ENCODE data around the gene PAIP2. TPM values are rescaled to one million over a fixed set of nuclear protein-coding genes. Genes with fewer than 3 reads are reported as not detected.

PAIP2 gene
- total and polyA plus RNA-seq, 10 donors, result 73.2 to 119 (median 92.6) TPM

DNA sequence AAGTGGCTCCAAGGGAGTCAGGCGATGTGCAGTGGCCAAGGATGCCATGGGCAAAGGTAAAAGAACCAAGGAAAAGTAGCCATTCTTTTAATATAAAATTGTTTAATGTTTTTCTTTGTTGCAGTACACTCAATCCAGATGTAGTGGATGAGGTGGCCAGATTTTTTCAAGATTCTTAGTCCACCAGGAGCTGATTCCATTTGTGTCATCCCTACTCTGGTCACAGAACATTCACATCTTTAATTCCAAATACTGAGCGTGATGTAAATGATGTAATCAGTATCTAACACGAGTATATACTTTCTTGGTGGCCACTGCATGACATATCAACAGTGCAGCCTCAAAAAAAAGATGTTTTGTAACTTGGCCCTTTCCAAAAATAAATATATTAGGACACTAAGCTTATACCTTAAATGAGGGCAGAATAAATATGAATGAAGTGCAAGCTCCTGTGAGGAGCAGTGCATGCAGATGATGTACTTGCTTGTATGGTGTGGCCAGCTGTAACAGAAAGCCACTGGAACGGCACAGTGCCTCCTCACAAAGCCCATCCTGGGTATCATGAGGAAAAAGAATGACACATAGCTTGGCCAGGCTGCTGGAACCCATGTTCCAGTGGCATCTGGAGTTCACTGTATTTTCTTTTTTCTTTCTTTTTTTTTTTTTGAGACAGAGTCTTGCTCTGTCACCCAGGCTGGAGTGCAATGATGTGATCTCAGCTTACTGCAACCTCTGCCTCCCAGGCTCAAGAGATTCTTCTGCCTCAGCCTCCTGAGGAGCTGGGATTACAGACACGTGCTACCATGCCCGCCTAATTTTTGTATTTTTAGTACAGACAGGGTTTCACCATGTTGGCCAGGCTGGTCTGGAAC lies 68.7 kb downstream of the PAIP2 start:
- 81 to 92% (median 88%) methylated on average over 6 of the region's 6 CpGs for WGBS, 5 donors
- intact Hi-C loops (cut with DNase I; ENCODE audit: low total_unique reads), result no loop called here
- DNase-seq, result no peak
- Histone ChIP-seq H3K27me3 (replicated peaks in 1 of 7) (no peaks in the 10 kb centered on the region), H3K4me1 (peaks cover 0 to 30% (median 14%) of the 10 kb centered on the region in 6 donors), H3K9me3 (no peaks in the 10 kb centered on the region), H3K36me3 (no peaks in the 10 kb centered on the region), H3K4me3 (no peak overlapping the region), H3K27ac (no peak overlapping the region)
- no peak for TF ChIP-seq POLR2AphosphoS5 (IDR thresholded peaks at IDR 0.05)
- TF ChIP-seq, protein P1, sequence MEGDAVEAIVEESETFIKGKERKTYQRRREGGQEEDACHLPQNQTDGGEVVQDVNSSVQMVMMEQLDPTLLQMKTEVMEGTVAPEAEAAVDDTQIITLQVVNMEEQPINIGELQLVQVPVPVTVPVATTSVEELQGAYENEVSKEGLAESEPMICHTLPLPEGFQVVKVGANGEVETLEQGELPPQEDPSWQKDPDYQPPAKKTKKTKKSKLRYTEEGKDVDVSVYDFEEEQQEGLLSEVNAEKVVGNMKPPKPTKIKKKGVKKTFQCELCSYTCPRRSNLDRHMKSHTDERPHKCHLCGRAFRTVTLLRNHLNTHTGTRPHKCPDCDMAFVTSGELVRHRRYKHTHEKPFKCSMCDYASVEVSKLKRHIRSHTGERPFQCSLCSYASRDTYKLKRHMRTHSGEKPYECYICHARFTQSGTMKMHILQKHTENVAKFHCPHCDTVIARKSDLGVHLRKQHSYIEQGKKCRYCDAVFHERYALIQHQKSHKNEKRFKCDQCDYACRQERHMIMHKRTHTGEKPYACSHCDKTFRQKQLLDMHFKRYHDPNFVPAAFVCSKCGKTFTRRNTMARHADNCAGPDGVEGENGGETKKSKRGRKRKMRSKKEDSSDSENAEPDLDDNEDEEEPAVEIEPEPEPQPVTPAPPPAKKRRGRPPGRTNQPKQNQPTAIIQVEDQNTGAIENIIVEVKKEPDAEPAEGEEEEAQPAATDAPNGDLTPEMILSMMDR (IDR thresholded peaks at IDR 0.05 in 8 of 11, conservative IDR thresholded peaks at IDR 0.05 in 3 of 11), result no peak
- no peak for TF ChIP-seq POLR2A (IDR thresholded peaks at IDR 0.05)

DNA sequence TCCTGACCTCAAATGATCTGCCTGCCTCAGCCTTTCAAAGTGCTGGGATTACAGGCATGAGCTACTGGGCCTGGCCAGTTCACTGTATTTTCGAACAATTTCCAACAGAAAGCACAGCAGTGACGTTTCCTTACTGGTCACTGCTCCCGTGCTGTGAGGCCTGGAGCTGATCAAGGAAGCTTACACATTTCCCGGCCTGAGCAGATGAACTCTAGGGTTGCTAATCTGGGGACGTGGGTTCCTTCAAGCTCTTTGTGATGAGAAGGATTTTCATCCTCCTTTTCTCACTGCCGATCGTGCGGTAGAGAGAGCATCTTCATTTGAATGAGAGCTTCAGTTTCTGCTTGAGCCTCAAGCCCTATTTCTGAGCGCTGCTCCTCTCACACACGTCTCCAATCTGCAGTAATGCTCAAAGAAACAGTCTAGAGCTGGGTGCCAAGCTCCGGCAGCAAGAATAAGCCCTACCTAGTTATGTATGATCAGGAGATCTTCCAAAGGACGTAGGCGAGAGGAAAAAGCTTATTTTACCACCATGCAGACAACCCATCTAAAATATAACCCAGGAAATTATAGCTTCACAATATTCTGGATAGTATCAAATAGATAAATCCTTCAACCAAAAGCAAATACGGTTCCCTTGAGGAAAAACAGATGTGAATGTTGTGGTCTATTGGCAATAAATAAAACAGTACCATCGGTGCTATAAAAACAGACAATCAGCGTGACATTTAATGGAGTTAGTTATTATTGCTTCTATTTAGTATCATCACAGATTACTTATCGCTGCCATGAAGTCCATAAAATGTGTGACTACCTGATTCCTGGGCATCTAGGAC lies 69.6 kb downstream of the PAIP2 start:
- intact Hi-C loops (cut with DNase I; ENCODE audit: low total_unique reads), result no loop called here
- TF ChIP-seq, protein P1 (IDR thresholded peaks at IDR 0.05 in 8 of 11, conservative IDR thresholded peaks at IDR 0.05 in 3 of 11), result no peak
- TF ChIP-seq POLR2A (IDR thresholded peaks at IDR 0.05) (no peak), POLR2AphosphoS5 (IDR thresholded peaks at IDR 0.05) (no peak)
- Histone ChIP-seq H3K27ac (no peak overlapping the region), H3K4me1 (peaks cover 0 to 38% (median 17%) of the 10 kb centered on the region in 6 donors), H3K36me3 (no peaks in the 10 kb centered on the region), H3K4me3 (no peak overlapping the region), H3K27me3 (replicated peaks in 1 of 7) (no peaks in the 10 kb centered on the region), H3K9me3 (no peaks in the 10 kb centered on the region)
- 91 to 95% (median 92%) methylated on average over 17 of the region's 17 CpGs for WGBS, 5 donors
- no peak for DNase-seq

DNA sequence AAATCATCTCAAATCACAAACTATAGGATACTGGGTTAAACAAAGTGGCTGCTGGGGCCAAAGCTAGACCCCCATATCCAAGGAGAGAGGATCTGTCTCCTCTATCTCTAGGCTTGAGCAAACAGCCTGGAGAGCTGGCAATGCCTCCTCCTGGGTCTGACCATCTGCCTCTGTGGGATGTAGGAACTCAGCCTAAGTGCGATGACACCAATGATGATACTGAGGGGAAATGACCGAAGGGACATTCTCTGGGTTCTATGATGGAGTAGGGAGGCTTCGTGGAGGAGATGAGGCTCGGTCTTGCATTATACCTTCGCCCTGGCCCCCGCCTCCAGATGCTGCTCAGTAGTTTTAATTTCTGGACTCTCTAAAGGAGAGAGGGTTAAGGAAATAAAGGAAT lies 71.5 kb downstream of the PAIP2 start:
- no peak for DNase-seq
- peaks cover 0 to 6% (median 0%) of the 10 kb centered on the region in 6 donors for H3K36me3 ChIP-seq
- intact Hi-C loops (cut with DNase I; ENCODE audit: low total_unique reads), result no loop called here
- no peak overlapping the region for H3K4me3 ChIP-seq
- H3K9me3 ChIP-seq, result no peaks in the 10 kb centered on the region
- 93 to 97% (median 95%) methylated on average over 6 of the region's 6 CpGs for WGBS, 5 donors
- TF ChIP-seq POLR2AphosphoS5 (IDR thresholded peaks at IDR 0.05), result no peak
- TF ChIP-seq, protein P1 (IDR thresholded peaks at IDR 0.05 in 8 of 11, conservative IDR thresholded peaks at IDR 0.05 in 3 of 11), result no peak
- no peak for TF ChIP-seq POLR2A (IDR thresholded peaks at IDR 0.05)
- no peak overlapping the region for H3K27ac ChIP-seq
- H3K4me1 ChIP-seq, result peaks cover 3 to 44% (median 20%) of the 10 kb centered on the region in 6 donors
- no peaks in the 10 kb centered on the region for H3K27me3 ChIP-seq (replicated peaks in 1 of 7)
